Stimulated activated naive CD8-positive, alpha-beta T cell treated with anti-CD3 and anti-CD28 coated beads, Interleukin-15, amount 100 ng/mL, for 72 hours (primary cell): ENCODE results near the gene LTBP1.
A peak's percentile ranks its signal among the peaks of the same experiment; 100 is the strongest.

Experiments used
- ATAC-seq: fragments of 150-1000 bp; cut with Tn5 transposase; 2 replicates; pipeline ENCODE4 v1.10.0; 2021; ENCODE audit warnings: mild to moderate bottlenecking, moderate library complexity
- DNase-seq, 2 donors: peaks; one replicate each; pipeline ENCODE4 v3.0.0; 2021 to 2022
- H3K27ac Mint-ChIP-seq, 2 donors: one replicate each; pipeline ENCODE4 v1.8.0; 2022; ENCODE audit warnings: mild to moderate bottlenecking in 2 of 2, mixed read lengths in 2 of 2, moderate library complexity in 2 of 2
- H3K27me3 Mint-ChIP-seq: one replicate; pipeline ENCODE4 v1.8.0; 2022; ENCODE audit warnings: mixed read lengths
- H3K4me1 Mint-ChIP-seq: one replicate; pipeline ENCODE4 v1.8.0; 2022; ENCODE audit warnings: mild to moderate bottlenecking, mixed read lengths
- H3K4me3 Mint-ChIP-seq, 2 donors: one replicate each; pipeline ENCODE4 v1.8.0; 2022; ENCODE audit warnings: mild to moderate bottlenecking in 2 of 2, mixed read lengths in 2 of 2, moderate library complexity in 1 of 2
- H3K9me3 Mint-ChIP-seq, 2 donors: one replicate each; pipeline ENCODE4 v1.8.0; 2022; ENCODE audit warnings: mixed read lengths in 2 of 2

LTBP1 gene

GRCh38 chr2:32945286-32945685 is 1.5 kb upstream of the LTBP1 start:
- Mint-ChIP-seq H3K27me3 (peaks cover 48% of the 10 kb centered on the region), H3K4me1 (peaks cover 6% of the 10 kb centered on the region), H3K9me3 (peaks cover 0 to 4% of the 10 kb centered on the region in 2 donors), H3K4me3 (no peak overlapping the region), H3K27ac (no peak overlapping the region)
- DNase-seq (no peak), ATAC-seq (no peak)

- Mint-ChIP-seq H3K4me3 (peak overlapping the region in 1 of 2 donors; percentile 79), H3K4me1 (peaks cover 20% of the 10 kb centered on the region), H3K27me3 (peaks cover 48% of the 10 kb centered on the region), H3K9me3 (peaks cover 0 to 4% of the 10 kb centered on the region in 2 donors), H3K27ac (no peak overlapping the region)
- peak; percentile 41 for ATAC-seq
- no peak for DNase-seq
Measured at GRCh38 chr2:32947076-32947483, 327 bp downstream of the LTBP1 start.

GRCh38 chr2:32947484-32948143 is 861 bp downstream of the LTBP1 start:
- DNase-seq, result peak; percentile 37 to 44
- H3K4me3 Mint-ChIP-seq, result peak overlapping the region; percentile 79 to 84
- peaks cover 0 to 4% of the 10 kb centered on the region in 2 donors for H3K9me3 Mint-ChIP-seq
- peaks cover 48% of the 10 kb centered on the region for H3K27me3 Mint-ChIP-seq
- no peak overlapping the region for H3K27ac Mint-ChIP-seq
- ATAC-seq, result peak; percentile 60
- H3K4me1 Mint-ChIP-seq, result peaks cover 20% of the 10 kb centered on the region

GRCh38 chr2:32948266-32948665 is 1.5 kb downstream of the LTBP1 start:
- peak overlapping the region; percentile 63 to 68 for H3K4me3 Mint-ChIP-seq

GRCh38 chr2:32949260-32949659 is 2.5 kb downstream of the LTBP1 start:
- DNase-seq (no peak), ATAC-seq (no peak)
- Mint-ChIP-seq H3K27me3 (peaks cover 49% of the 10 kb centered on the region), H3K27ac (no peak overlapping the region), H3K4me1 (peaks cover 20% of the 10 kb centered on the region), H3K9me3 (peaks cover 0 to 4% of the 10 kb centered on the region in 2 donors), H3K4me3 (no peak overlapping the region)

More at GRCh38 chr2:32948266-32948665, 1.5 kb downstream of the LTBP1 start:
- DNase-seq (no peak), ATAC-seq (no peak)
- no peak overlapping the region for H3K27ac Mint-ChIP-seq
- H3K27me3 Mint-ChIP-seq, result peaks cover 49% of the 10 kb centered on the region
- H3K9me3 Mint-ChIP-seq, result peaks cover 0 to 4% of the 10 kb centered on the region in 2 donors
- H3K4me1 Mint-ChIP-seq, result peaks cover 20% of the 10 kb centered on the region

- Mint-ChIP-seq H3K4me1 (peaks cover 20% of the 10 kb centered on the region), H3K27me3 (peaks cover 35% of the 10 kb centered on the region), H3K4me3 (no peak overlapping the region), H3K27ac (no peak overlapping the region), H3K9me3 (no peaks in the 10 kb centered on the region)
- no peak for DNase-seq
- ATAC-seq, result no peak
Measured at GRCh38 chr2:32951672-32952071, 4.9 kb downstream of the LTBP1 start.

- no peak overlapping the region for H3K4me3 Mint-ChIP-seq
- peaks cover 19% of the 10 kb centered on the region for H3K4me1 Mint-ChIP-seq
- no peak overlapping the region for H3K27ac Mint-ChIP-seq
- peaks cover 33% of the 10 kb centered on the region for H3K27me3 Mint-ChIP-seq
- H3K9me3 Mint-ChIP-seq, result no peaks in the 10 kb centered on the region
- no peak for ATAC-seq
- no peak for DNase-seq
Measured at GRCh38 chr2:32952761-32953476, 6.2 kb downstream of the LTBP1 start.

- peaks cover 20% of the 10 kb centered on the region for H3K27me3 Mint-ChIP-seq
- no peaks in the 10 kb centered on the region for H3K9me3 Mint-ChIP-seq
- H3K27ac Mint-ChIP-seq, result no peak overlapping the region
- no peak for DNase-seq
- ATAC-seq, result no peak
- H3K4me1 Mint-ChIP-seq, result peaks cover 14% of the 10 kb centered on the region
- no peak overlapping the region for H3K4me3 Mint-ChIP-seq
Measured at GRCh38 chr2:32954206-32954605, 7.5 kb downstream of the LTBP1 start.

- Mint-ChIP-seq H3K27me3 (peaks cover 6% of the 10 kb centered on the region), H3K4me3 (no peak overlapping the region), H3K27ac (no peak overlapping the region), H3K9me3 (no peaks in the 10 kb centered on the region), H3K4me1 (no peaks in the 10 kb centered on the region)
- DNase-seq, result no peak
- no peak for ATAC-seq
Measured at GRCh38 chr2:32958821-32959220, 12.1 kb downstream of the LTBP1 start.

- no peaks in the 10 kb centered on the region for H3K4me1 Mint-ChIP-seq
- H3K27ac Mint-ChIP-seq, result peak overlapping the region in 1 of 2 donors; percentile 72
- H3K4me3 Mint-ChIP-seq, result no peak overlapping the region
- H3K9me3 Mint-ChIP-seq, result no peaks in the 10 kb centered on the region
- no peaks in the 10 kb centered on the region for H3K27me3 Mint-ChIP-seq
- DNase-seq (no peak), ATAC-seq (no peak)
Measured at GRCh38 chr2:32960238-32960637, 13.5 kb downstream of the LTBP1 start.

- ATAC-seq, result no peak
- no peaks in the 10 kb centered on the region for H3K9me3 Mint-ChIP-seq
- no peak for DNase-seq
- H3K27me3 Mint-ChIP-seq, result no peaks in the 10 kb centered on the region
- no peak overlapping the region for H3K4me3 Mint-ChIP-seq
- peak overlapping the region in 1 of 2 donors; percentile 72 for H3K27ac Mint-ChIP-seq
- no peaks in the 10 kb centered on the region for H3K4me1 Mint-ChIP-seq
Measured at GRCh38 chr2:32960647-32961403, 14.1 kb downstream of the LTBP1 start.

- H3K27me3 Mint-ChIP-seq, result peaks cover 6% of the 10 kb centered on the region
- no peaks in the 10 kb centered on the region for H3K4me1 Mint-ChIP-seq
- H3K27ac Mint-ChIP-seq, result no peak overlapping the region
- DNase-seq (no peak), ATAC-seq (no peak)
- no peak overlapping the region for H3K4me3 Mint-ChIP-seq
- H3K9me3 Mint-ChIP-seq, result no peaks in the 10 kb centered on the region
Measured at GRCh38 chr2:32962690-32963089, 15.9 kb downstream of the LTBP1 start.

GRCh38 chr2:32963941-32964340 is 17.2 kb downstream of the LTBP1 start:
- no peak overlapping the region for H3K27ac Mint-ChIP-seq
- no peak for ATAC-seq
- no peaks in the 10 kb centered on the region for H3K4me1 Mint-ChIP-seq
- no peak overlapping the region for H3K4me3 Mint-ChIP-seq
- peaks cover 6% of the 10 kb centered on the region for H3K27me3 Mint-ChIP-seq
- no peaks in the 10 kb centered on the region for H3K9me3 Mint-ChIP-seq
- DNase-seq, result no peak

- no peak for ATAC-seq
- no peaks in the 10 kb centered on the region for H3K4me1 Mint-ChIP-seq
- peaks cover 0 to 14% of the 10 kb centered on the region in 2 donors for H3K9me3 Mint-ChIP-seq
- H3K27me3 Mint-ChIP-seq, result peaks cover 15% of the 10 kb centered on the region
- no peak overlapping the region for H3K4me3 Mint-ChIP-seq
- DNase-seq, result no peak
- H3K27ac Mint-ChIP-seq, result no peak overlapping the region
Measured at GRCh38 chr2:32965523-32966171, 18.9 kb downstream of the LTBP1 start.

GRCh38 chr2:32969444-32970162 is 22.9 kb downstream of the LTBP1 start:
- peaks cover 5 to 36% of the 10 kb centered on the region in 2 donors for H3K9me3 Mint-ChIP-seq
- no peak overlapping the region for H3K4me3 Mint-ChIP-seq
- ATAC-seq (no peak), DNase-seq (no peak)
- no peak overlapping the region for H3K27ac Mint-ChIP-seq
- no peaks in the 10 kb centered on the region for H3K4me1 Mint-ChIP-seq
- peaks cover 33% of the 10 kb centered on the region for H3K27me3 Mint-ChIP-seq
